GM12891 (cell line): Measurements from ENCODE around the gene C19orf47.

ENCODE experiments used
- PAX5 ChIP-seq: IDR thresholded peaks from 2 replicates; pipeline ENCODE4 v1.6.1; 2011; ENCODE audit warnings: low read length, moderate library complexity, mild to moderate bottlenecking; ENCODE audit not compliant: insufficient read depth, severe bottlenecking
- POLR2A ChIP-seq: IDR thresholded peaks from 2 replicates; pipeline ENCODE4 v1.6.1; 2011; ENCODE audit warnings: low read depth, low read length, control low read depth
- POLR2AphosphoS5 ChIP-seq: IDR thresholded peaks from 2 replicates; pipeline ENCODE4 v1.6.1; 2011; ENCODE audit warnings: low read depth, low read length, control low read depth
- SPI1 ChIP-seq: IDR thresholded peaks from 2 replicates; pipeline ENCODE4 v1.6.1; 2011; ENCODE audit warnings: low read depth, low read length, control low read depth
- TAF1 ChIP-seq: IDR thresholded peaks from 2 replicates; pipeline ENCODE4 v1.6.1; 2011; ENCODE audit warnings: low read depth, low read length, control low read depth

DNA sequence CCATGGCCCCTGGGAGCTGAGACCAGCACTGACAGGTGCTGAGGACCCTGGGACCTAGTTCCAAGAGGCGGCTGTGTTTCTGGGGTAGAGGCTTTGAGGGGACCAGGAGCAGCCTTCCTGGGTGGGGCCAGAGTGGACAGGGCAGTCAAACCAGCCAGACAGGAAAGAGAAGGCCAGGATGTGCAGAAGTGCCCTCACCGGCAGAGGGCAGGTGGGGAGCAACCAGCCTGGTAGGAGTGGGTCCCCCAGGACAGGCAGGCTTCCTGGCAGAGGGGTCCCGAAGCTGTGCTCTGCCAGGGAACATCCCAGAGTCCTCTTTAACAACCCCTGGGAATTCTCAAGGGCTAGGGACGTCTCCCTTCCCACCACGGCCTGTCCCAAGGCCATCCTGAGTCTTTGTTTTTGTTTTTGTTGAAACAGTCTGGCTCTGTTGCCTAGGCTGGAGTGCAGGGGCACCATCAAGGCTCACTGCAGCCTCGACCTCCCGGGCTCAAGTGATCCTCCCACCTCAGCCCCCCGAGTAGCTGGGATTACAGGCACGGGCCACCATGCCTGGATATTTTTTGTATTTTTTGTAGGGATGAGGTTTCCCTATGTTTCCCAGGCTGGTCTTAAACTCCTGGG is 44.8 kb upstream of the C19orf47 start:
- TF ChIP-seq POLR2AphosphoS5: no peak
- TF ChIP-seq POLR2A: no peak
- TF ChIP-seq TAF1: no peak
- no peak for TF ChIP-seq SPI1
- TF ChIP-seq PAX5: no peak
